Measurements from ENCODE around the gene RAC3. TPM values are rescaled to one million over a fixed set of nuclear protein-coding genes. Genes with fewer than 3 reads are reported as not detected.

RAC3 gene
- total RNA-seq, 6 experiments from 2014 or later: 4.3 to 8.5 (median 5.6) TPM

GRCh38 chr17:82008941-82009405 is 22.5 kb upstream of the RAC3 start:
- no peak for DNase-seq
- no peaks in the 10 kb centered on the region for H3K9me3 Mint-ChIP-seq
- no peaks in the 10 kb centered on the region for H3K36me3 Mint-ChIP-seq (ENCODE audit: low read depth)
- H3K27ac Mint-ChIP-seq: no peak overlapping the region
- no peak overlapping the region for H3K4me3 Mint-ChIP-seq
- H3K4me1 Mint-ChIP-seq (ENCODE audit: low read depth): peaks cover 18% of the 10 kb centered on the region
- H3K27me3 Mint-ChIP-seq (ENCODE audit: insufficient read depth): no peaks in the 10 kb centered on the region; the same call in 1 of the 2 replicates
- no peak for TF ChIP-seq CTCF (IDR thresholded peaks at IDR 0.05)

GRCh38 chr17:82009413-82009812 is 22.1 kb upstream of the RAC3 start:
- Mint-ChIP-seq H3K27ac (no peak overlapping the region), H3K9me3 (no peaks in the 10 kb centered on the region), H3K27me3 (ENCODE audit: insufficient read depth) (no peaks in the 10 kb centered on the region; the same call in 1 of the 2 replicates), H3K4me3 (no peak overlapping the region), H3K36me3 (ENCODE audit: low read depth) (no peaks in the 10 kb centered on the region), H3K4me1 (ENCODE audit: low read depth) (peaks cover 18% of the 10 kb centered on the region)
- no peak for DNase-seq
- no peak for TF ChIP-seq CTCF (IDR thresholded peaks at IDR 0.05)

- DNase-seq: no peak
- Mint-ChIP-seq H3K4me3 (no peak overlapping the region), H3K27ac (no peak overlapping the region), H3K9me3 (no peaks in the 10 kb centered on the region), H3K36me3 (ENCODE audit: low read depth) (no peaks in the 10 kb centered on the region), H3K4me1 (ENCODE audit: low read depth) (peaks cover 16% of the 10 kb centered on the region), H3K27me3 (ENCODE audit: insufficient read depth) (no peaks in the 10 kb centered on the region; the same call in 1 of the 2 replicates)
- TF ChIP-seq CTCF (IDR thresholded peaks at IDR 0.05): no peak
These were observed 20.6 kb upstream of the RAC3 start for GRCh38 chr17:82010575-82011525.

- no peak for TF ChIP-seq CTCF (IDR thresholded peaks at IDR 0.05)
- Mint-ChIP-seq H3K9me3 (no peaks in the 10 kb centered on the region), H3K27ac (no peak overlapping the region), H3K4me3 (no peak overlapping the region), H3K36me3 (ENCODE audit: low read depth) (no peaks in the 10 kb centered on the region), H3K4me1 (ENCODE audit: low read depth) (peaks cover 8% of the 10 kb centered on the region), H3K27me3 (ENCODE audit: insufficient read depth) (no peaks in the 10 kb centered on the region; the same call in 1 of the 2 replicates)
- DNase-seq: no peak
These were observed 19.8 kb upstream of the RAC3 start for GRCh38 chr17:82011617-82012187.

- H3K4me1 Mint-ChIP-seq (ENCODE audit: low read depth): peaks cover 6% of the 10 kb centered on the region; the same call in 1 of the 2 replicates
- no peaks in the 10 kb centered on the region for H3K36me3 Mint-ChIP-seq (ENCODE audit: low read depth)
- DNase-seq: no peak
- H3K9me3 Mint-ChIP-seq: no peaks in the 10 kb centered on the region
- no peaks in the 10 kb centered on the region; the same call in 1 of the 2 replicates for H3K27me3 Mint-ChIP-seq (ENCODE audit: insufficient read depth)
- TF ChIP-seq CTCF (IDR thresholded peaks at IDR 0.05): no peak
- H3K4me3 Mint-ChIP-seq: no peak overlapping the region
- H3K27ac Mint-ChIP-seq: no peak overlapping the region
These were observed 19.2 kb upstream of the RAC3 start for GRCh38 chr17:82012261-82012639.
